ENCODE results near the gene GAST. TPM values are rescaled to one million over a fixed set of nuclear protein-coding genes. Genes with fewer than 3 reads are reported as not detected.

Gene GAST
- total RNA-seq, 4 donors from 2014 or later = not detected

DNA sequence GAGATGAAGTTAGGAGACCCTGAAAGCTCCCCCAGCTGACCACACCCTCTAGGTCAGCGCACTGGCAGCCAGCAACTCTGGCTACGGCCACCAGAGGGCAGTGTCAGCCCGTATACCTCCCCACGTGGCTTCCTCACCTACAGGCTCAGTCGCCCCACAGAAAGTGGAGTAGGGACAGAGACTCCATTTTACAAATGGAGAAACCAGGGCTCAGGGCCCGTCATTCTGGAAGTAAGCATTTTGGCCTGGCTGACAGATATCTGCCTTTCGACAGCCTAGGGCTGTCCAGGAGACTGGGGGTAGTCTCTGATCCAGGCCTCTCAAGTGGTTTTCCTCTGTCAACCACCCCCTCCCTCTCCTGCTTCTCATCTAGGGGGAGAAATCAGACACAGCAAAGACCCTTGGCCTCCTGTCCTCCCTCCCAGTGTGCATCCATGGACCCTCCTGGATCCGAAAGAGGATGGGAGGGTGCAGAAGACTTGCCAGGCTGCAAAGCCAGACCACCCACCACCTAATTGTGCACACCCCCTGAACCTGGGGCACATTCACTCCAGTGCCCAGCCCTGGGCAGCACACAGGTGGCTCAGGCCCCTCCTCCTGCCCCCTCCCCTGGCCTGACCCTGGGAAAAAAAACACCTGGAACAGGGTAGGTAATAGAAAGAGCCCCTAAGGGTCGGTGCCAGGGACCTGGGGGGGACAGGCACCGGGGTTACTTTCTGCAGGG is 26.1 kb downstream of the GAST start:
- H3K27me3 ChIP-seq = peaks cover 11 to 59% (median 39%) of the 10 kb centered on the region in 4 donors
- H3K27ac ChIP-seq (replicated peaks in 1 of 4) = no peak overlapping the region
- peak; percentile 94 for DNase-seq (ENCODE audit: extremely low spot score)
- no peaks in the 10 kb centered on the region for H3K9me3 ChIP-seq
- TF ChIP-seq CTCF (IDR thresholded peaks at IDR 0.05) = peak; percentile 97 to 99 (median 99)
- TF ChIP-seq EP300 (IDR thresholded peaks at IDR 0.05) = no peak
- no peak for TF ChIP-seq POLR2A (IDR thresholded peaks at IDR 0.05; ENCODE audit: low read depth)
- TF ChIP-seq POLR2AphosphoS5 (IDR thresholded peaks at IDR 0.05) = peak in 1 of 2 donors; percentile 46
- H3K36me3 ChIP-seq = no peaks in the 10 kb centered on the region
- intact Hi-C loops (cut with DNase I) = loop anchor here (1.0 to 5.0 kb wide), 2 partner anchors 63 to 149 kb away; no protein-coding TSS in a partner anchor
- no peak overlapping the region for H3K4me3 ChIP-seq
- peaks cover 18 to 28% (median 21%) of the 10 kb centered on the region in 4 donors for H3K4me1 ChIP-seq
- WGBS = 12% methylated on average over 8 of the region's 10 CpGs

GRCh38 chr17:41738801-41739112 is 26.6 kb downstream of the GAST start:
- no peaks in the 10 kb centered on the region for H3K9me3 ChIP-seq
- H3K27ac ChIP-seq (replicated peaks in 1 of 4) = no peak overlapping the region
- H3K36me3 ChIP-seq = no peaks in the 10 kb centered on the region
- TF ChIP-seq POLR2A (IDR thresholded peaks at IDR 0.05; ENCODE audit: low read depth) (no peak), CTCF (IDR thresholded peaks at IDR 0.05) (no peak), EP300 (IDR thresholded peaks at IDR 0.05) (no peak)
- H3K27me3 ChIP-seq = peaks cover 6 to 53% (median 34%) of the 10 kb centered on the region in 4 donors
- DNase-seq (ENCODE audit: extremely low spot score) = no peak
- H3K4me1 ChIP-seq = peaks cover 16 to 24% (median 18%) of the 10 kb centered on the region in 4 donors
- WGBS = 94% methylated on average over 3 of the region's 5 CpGs
- intact Hi-C loops (cut with DNase I) = loop anchor here (1.0 to 5.0 kb wide), 2 partner anchors 63 to 149 kb away; no protein-coding TSS in a partner anchor
- H3K4me3 ChIP-seq = no peak overlapping the region

- no peaks in the 10 kb centered on the region for H3K36me3 ChIP-seq
- no peak for DNase-seq (ENCODE audit: extremely low spot score)
- peaks cover 6 to 13% (median 8%) of the 10 kb centered on the region in 4 donors for H3K4me1 ChIP-seq
- intact Hi-C loops (cut with DNase I) = loop anchor here (5.0 kb wide), 1 partner anchor 147 kb away; no protein-coding TSS in a partner anchor
- H3K27ac ChIP-seq (replicated peaks in 1 of 4) = no peak overlapping the region
- TF ChIP-seq CTCF (IDR thresholded peaks at IDR 0.05) (no peak), POLR2A (IDR thresholded peaks at IDR 0.05; ENCODE audit: low read depth) (no peak), EP300 (IDR thresholded peaks at IDR 0.05) (no peak)
- 78% methylated on average over 5 of the region's 9 CpGs for WGBS
- peaks cover under 1 to 43% (median 24%) of the 10 kb centered on the region in 4 donors for H3K27me3 ChIP-seq
- H3K9me3 ChIP-seq = no peaks in the 10 kb centered on the region
- H3K4me3 ChIP-seq = no peak overlapping the region
These were observed 27.7 kb downstream of the GAST start for GRCh38 chr17:41739661-41740352.

GRCh38 chr17:41740506-41740905 is 28.4 kb downstream of the GAST start:
- Histone ChIP-seq H3K4me3 (no peak overlapping the region), H3K27ac (replicated peaks in 1 of 4) (no peak overlapping the region), H3K27me3 (peaks cover 0 to 36% (median 17%) of the 10 kb centered on the region in 4 donors), H3K9me3 (no peaks in the 10 kb centered on the region), H3K36me3 (no peaks in the 10 kb centered on the region), H3K4me1 (peaks cover 0 to 8% (median 1%) of the 10 kb centered on the region in 4 donors)
- 88% methylated on average over 5 of the region's 5 CpGs for WGBS
- no peak for DNase-seq (ENCODE audit: extremely low spot score)
- TF ChIP-seq POLR2AphosphoS5 (IDR thresholded peaks at IDR 0.05) (no peak), EP300 (IDR thresholded peaks at IDR 0.05) (no peak), POLR2A (IDR thresholded peaks at IDR 0.05; ENCODE audit: low read depth) (no peak)
- intact Hi-C loops (cut with DNase I) = no loop called here

DNA sequence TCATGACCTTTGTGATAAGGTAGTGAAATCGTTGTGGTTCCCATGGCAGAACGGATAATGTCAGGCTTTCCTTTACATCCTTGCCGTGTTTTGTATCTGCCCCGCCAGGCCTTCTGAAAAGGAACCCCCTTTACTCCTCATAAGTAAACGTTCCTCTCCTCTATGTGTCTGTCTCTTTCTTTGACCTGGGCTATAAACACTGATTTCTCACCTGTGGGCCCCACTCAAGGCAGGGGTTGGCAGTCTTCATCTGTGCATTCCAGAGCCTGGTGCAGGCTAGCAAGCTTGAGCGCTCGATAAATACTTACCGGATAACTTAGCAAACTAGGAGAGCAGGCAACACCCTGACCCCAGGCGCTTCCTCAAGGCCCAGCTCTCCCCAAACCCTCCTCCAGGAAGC is 29.6 kb downstream of the GAST start:
- intact Hi-C loops (cut with DNase I) = no loop called here
- WGBS = 79% methylated on average over 9 of the region's 9 CpGs
- Histone ChIP-seq H3K9me3 (no peaks in the 10 kb centered on the region), H3K27ac (replicated peaks in 1 of 4) (no peak overlapping the region), H3K4me3 (no peak overlapping the region), H3K4me1 (peaks cover 0 to 8% (median 1%) of the 10 kb centered on the region in 4 donors), H3K27me3 (peaks cover 0 to 24% (median 8%) of the 10 kb centered on the region in 4 donors), H3K36me3 (no peaks in the 10 kb centered on the region)
- no peak for DNase-seq (ENCODE audit: extremely low spot score)
- no peak for TF ChIP-seq CTCF (IDR thresholded peaks at IDR 0.05)
- no peak for TF ChIP-seq POLR2AphosphoS5 (IDR thresholded peaks at IDR 0.05)
- TF ChIP-seq POLR2A (IDR thresholded peaks at IDR 0.05; ENCODE audit: low read depth) = no peak
- no peak for TF ChIP-seq EP300 (IDR thresholded peaks at IDR 0.05)
